ENCODE data around the gene CHRNB1. TPM values are rescaled to one million over a fixed set of nuclear protein-coding genes. Genes with fewer than 3 reads are reported as not detected.
A peak's percentile ranks its signal among the peaks of the same experiment; 100 is the strongest.

CHRNB1 gene
- total RNA-seq (2014; rRNA removed; shearing (Covaris generic)) = 3.6 and 3.8 TPM in 2 replicates
- 0.33 and 2.1 TPM in 2 replicates for polyA plus RNA-seq (2014; cell fraction: nucleus; rRNA removed)

- peak; percentile 35 for DNase-seq (ENCODE audit: extremely low read depth, low read depth)
Measured at GRCh38 chr17:7444682-7445618, at the start of gene CHRNB1. Gene CHRNB1 (plus strand): TSS chr17:7445061. CDS start chr17:7445128, 67 bp downstream.

- no peak for DNase-seq (ENCODE audit: extremely low read depth, low read depth)
Measured at GRCh38 chr17:7396147-7396546, 48.7 kb upstream of the CHRNB1 start.

GRCh38 chr17:7398612-7399011, 46.2 kb upstream of the CHRNB1 start:
- no peak for DNase-seq (ENCODE audit: extremely low read depth, low read depth)

- DNase-seq (ENCODE audit: extremely low read depth, low read depth) = no peak
Measured at GRCh38 chr17:7403043-7403726, 41.7 kb upstream of the CHRNB1 start.

- DNase-seq (ENCODE audit: extremely low read depth, low read depth) = no peak
Measured at GRCh38 chr17:7403727-7403976, 41.2 kb upstream of the CHRNB1 start.

GRCh38 chr17:7403977-7404736, 40.7 kb upstream of the CHRNB1 start, which contains the start of gene TMEM256:
Gene TMEM256 (minus strand): TSS chr17:7404097. CDS start chr17:7404084, 13 bp downstream.
- peak; percentile 99 for DNase-seq (ENCODE audit: extremely low read depth, low read depth)

GRCh38 chr17:7404737-7405349, 40.0 kb upstream of the CHRNB1 start:
- no peak for DNase-seq (ENCODE audit: extremely low read depth, low read depth)

- DNase-seq (ENCODE audit: extremely low read depth, low read depth) = no peak
Measured at GRCh38 chr17:7405350-7406234, 39.3 kb upstream of the CHRNB1 start.

- DNase-seq (ENCODE audit: extremely low read depth, low read depth) = no peak
Measured at GRCh38 chr17:7406235-7406825, 38.5 kb upstream of the CHRNB1 start.

GRCh38 chr17:7407082-7407481, 37.8 kb upstream of the CHRNB1 start:
- DNase-seq (ENCODE audit: extremely low read depth, low read depth) = no peak

GRCh38 chr17:7407485-7408251, 37.2 kb upstream of the CHRNB1 start, which contains the start of gene NLGN2:
Gene NLGN2 (plus strand): TSS chr17:7407845. CDS start chr17:7408256, 411 bp downstream.
- no peak for DNase-seq (ENCODE audit: extremely low read depth, low read depth)

GRCh38 chr17:7408252-7408727, 36.6 kb upstream of the CHRNB1 start:
- no peak for DNase-seq (ENCODE audit: extremely low read depth, low read depth)

GRCh38 chr17:7408863-7409262, 36.0 kb upstream of the CHRNB1 start:
- DNase-seq (ENCODE audit: extremely low read depth, low read depth) = no peak

GRCh38 chr17:7409716-7410115, 35.1 kb upstream of the CHRNB1 start:
- DNase-seq (ENCODE audit: extremely low read depth, low read depth) = no peak

- no peak for DNase-seq (ENCODE audit: extremely low read depth, low read depth)
Measured at GRCh38 chr17:7410634-7411426, 34.0 kb upstream of the CHRNB1 start.

- no peak for DNase-seq (ENCODE audit: extremely low read depth, low read depth)
Measured at GRCh38 chr17:7411427-7411750, 33.5 kb upstream of the CHRNB1 start.

- DNase-seq (ENCODE audit: extremely low read depth, low read depth) = no peak
Measured at GRCh38 chr17:7413346-7413985, 31.4 kb upstream of the CHRNB1 start.

All from NCI-H460 (cell line).